HG03045 (cell line): ENCODE data around the gene FMO5.
A peak's percentile ranks its signal among the peaks of the same experiment; 100 is the strongest.
"Not testable (repeated sequence)": the region's sequence is repeated elsewhere in the genome, so short reads cannot be mapped to it uniquely, and the experiment has no call there.

Source experiments
- ATAC-seq: cut with Tn5 transposase; IDR thresholded peaks from one replicate; pipeline ENCODE4 v1.9.1; 2021; ENCODE audit warnings: mild to moderate bottlenecking, moderate library complexity; ENCODE audit not compliant: unreplicated experiment

The FMO5 gene

GRCh38 chr1:147208619-147209018 is 16.5 kb downstream of the FMO5 start:
- no peak for ATAC-seq

- no peak for ATAC-seq
Observed at GRCh38 chr1:147207192-147207591, 17.9 kb downstream of the FMO5 start.

GRCh38 chr1:147204080-147204479 is 21.1 kb downstream of the FMO5 start:
- no peak for ATAC-seq

- no peak for ATAC-seq
Observed at GRCh38 chr1:147202576-147202975, 22.6 kb downstream of the FMO5 start.

- ATAC-seq, result no peak
Observed at GRCh38 chr1:147201786-147202185, 23.4 kb downstream of the FMO5 start.

GRCh38 chr1:147201276-147201675 is 23.9 kb downstream of the FMO5 start:
- no peak for ATAC-seq

- ATAC-seq, result not testable (repeated sequence)
Observed at GRCh38 chr1:147197324-147197723, 27.8 kb downstream of the FMO5 start.

GRCh38 chr1:147189514-147189913 is 35.6 kb downstream of the FMO5 start:
- ATAC-seq, result no peak

GRCh38 chr1:147185432-147185831 is 39.7 kb downstream of the FMO5 start:
- no peak for ATAC-seq

GRCh38 chr1:147177611-147178380 is 47.3 kb downstream of the FMO5 start:
- no peak for ATAC-seq

GRCh38 chr1:147172168-147173016 is 52.7 kb downstream of the FMO5 start, which contains the start of gene PRKAB2:
Gene PRKAB2 (minus strand): TSS chr1:147172470. CDS start chr1:147172144, 326 bp downstream.
- peak; percentile 91 for ATAC-seq

GRCh38 chr1:147171399-147172167 is 53.6 kb downstream of the FMO5 start:
- ATAC-seq, result no peak

- no peak for ATAC-seq
Observed at GRCh38 chr1:147169840-147170674, 55.1 kb downstream of the FMO5 start.

- ATAC-seq, result no peak
Observed at GRCh38 chr1:147169171-147169570, 56.0 kb downstream of the FMO5 start.

- no peak for ATAC-seq
Observed at GRCh38 chr1:147168626-147169058, 56.5 kb downstream of the FMO5 start.

- no peak for ATAC-seq
Observed at GRCh38 chr1:147167365-147167764, 57.8 kb downstream of the FMO5 start.

- ATAC-seq, result no peak
Observed at GRCh38 chr1:147163019-147163418, 62.1 kb downstream of the FMO5 start.

- ATAC-seq, result no peak
Observed at GRCh38 chr1:147162093-147162492, 63.0 kb downstream of the FMO5 start.

GRCh38 chr1:147157116-147157515 is 68.0 kb downstream of the FMO5 start:
- not testable (repeated sequence) for ATAC-seq

- ATAC-seq, result no peak
Observed at GRCh38 chr1:147156642-147157041, 68.5 kb downstream of the FMO5 start.
